Measurements from ENCODE around the gene ZNF598. TPM values are rescaled to one million over a fixed set of nuclear protein-coding genes. Genes with fewer than 3 reads are reported as not detected.

Gene ZNF598
- total RNA-seq, 3 donors from 2014 or later (not counting 1 experiment from before 2014, with no cell fraction given) = 56.1 to 71.6 (median 58.2) TPM

- TF ChIP-seq CTCF (IDR thresholded peaks at IDR 0.05) = no peak
- DNase-seq (no peak), ATAC-seq (no peak)
- intact Hi-C loops (cut with micrococcal nuclease) = no loop called here
- peaks cover 0 to 7% of the 10 kb centered on the region in 2 donors for H3K4me1 Mint-ChIP-seq
- H3K27me3 Mint-ChIP-seq (ENCODE audit: low read depth in 2 of 2) = no peaks in the 10 kb centered on the region
- no peak overlapping the region for H3K4me3 ChIP-seq (ENCODE audit: low read length)
- no peaks in the 10 kb centered on the region for H3K4me1 ChIP-seq (ENCODE audit: control insufficient read depth, insufficient read depth, low read length)
- peaks cover 46% of the 10 kb centered on the region for H3K36me3 ChIP-seq (ENCODE audit: control insufficient read depth, insufficient read depth, low read length)
- H3K27ac Mint-ChIP-seq = no peak overlapping the region
- no peaks in the 10 kb centered on the region for H3K27me3 ChIP-seq (ENCODE audit: control insufficient read depth, insufficient read depth, low read length)
- H3K9me3 Mint-ChIP-seq = no peaks in the 10 kb centered on the region
- no peak overlapping the region for H3K4me3 Mint-ChIP-seq
- no peaks in the 10 kb centered on the region for H3K9me3 ChIP-seq (ENCODE audit: control insufficient read depth, insufficient read depth, low read length)
- 93% methylated on average over 8 of the region's 10 CpGs for WGBS (ENCODE audit: insufficient coverage)
- no peak overlapping the region for H3K27ac ChIP-seq (ENCODE audit: low read length)
- no peaks in the 10 kb centered on the region for H3K36me3 Mint-ChIP-seq
These were observed 47.8 kb upstream of the ZNF598 start for GRCh38 chr16:2057438-2057837.

GRCh38 chr16:2056681-2057407 lies 47.2 kb upstream of the ZNF598 start:
- Mint-ChIP-seq H3K27me3 (ENCODE audit: low read depth in 2 of 2) (no peaks in the 10 kb centered on the region), H3K36me3 (no peaks in the 10 kb centered on the region), H3K27ac (no peak overlapping the region)

GRCh38 chr16:2056077-2056476 lies 46.5 kb upstream of the ZNF598 start:
- Histone ChIP-seq H3K4me1 (ENCODE audit: control insufficient read depth, insufficient read depth, low read length) (no peaks in the 10 kb centered on the region), H3K36me3 (ENCODE audit: control insufficient read depth, insufficient read depth, low read length) (peaks cover 46% of the 10 kb centered on the region)

More at GRCh38 chr16:2056681-2057407, 47.2 kb upstream of the ZNF598 start:
- DNase-seq = no peak
- Histone ChIP-seq H3K27me3 (ENCODE audit: control insufficient read depth, insufficient read depth, low read length) (no peaks in the 10 kb centered on the region), H3K9me3 (ENCODE audit: control insufficient read depth, insufficient read depth, low read length) (no peaks in the 10 kb centered on the region), H3K27ac (ENCODE audit: low read length) (no peak overlapping the region), H3K36me3 (ENCODE audit: control insufficient read depth, insufficient read depth, low read length) (peaks cover 47% of the 10 kb centered on the region), H3K4me1 (ENCODE audit: control insufficient read depth, insufficient read depth, low read length) (no peaks in the 10 kb centered on the region), H3K4me3 (ENCODE audit: low read length) (no peak overlapping the region)
- TF ChIP-seq CTCF (IDR thresholded peaks at IDR 0.05) = no peak
- no peak for ATAC-seq
- H3K9me3 Mint-ChIP-seq = no peaks in the 10 kb centered on the region
- no peak overlapping the region for H3K4me3 Mint-ChIP-seq
- 96% methylated on average over 19 of the region's 19 CpGs for WGBS (ENCODE audit: insufficient coverage)
- intact Hi-C loops (cut with micrococcal nuclease) = no loop called here
- H3K4me1 Mint-ChIP-seq = peaks cover 0 to 9% of the 10 kb centered on the region in 2 donors

More at GRCh38 chr16:2056077-2056476, 46.5 kb upstream of the ZNF598 start:
- H3K9me3 ChIP-seq (ENCODE audit: control insufficient read depth, insufficient read depth, low read length) = no peaks in the 10 kb centered on the region
- Mint-ChIP-seq H3K9me3 (no peaks in the 10 kb centered on the region), H3K4me3 (no peak overlapping the region), H3K27ac (no peak overlapping the region), H3K36me3 (no peaks in the 10 kb centered on the region), H3K27me3 (ENCODE audit: low read depth in 2 of 2) (no peaks in the 10 kb centered on the region), H3K4me1 (peaks cover 0 to 9% of the 10 kb centered on the region in 2 donors)
- TF ChIP-seq CTCF (IDR thresholded peaks at IDR 0.05) = no peak
- WGBS (ENCODE audit: insufficient coverage) = 97% methylated on average over 15 of the region's 15 CpGs
- ATAC-seq = no peak
- no peaks in the 10 kb centered on the region for H3K27me3 ChIP-seq (ENCODE audit: control insufficient read depth, insufficient read depth, low read length)
- intact Hi-C loops (cut with micrococcal nuclease) = no loop called here
- H3K27ac ChIP-seq (ENCODE audit: low read length) = no peak overlapping the region
- no peak overlapping the region for H3K4me3 ChIP-seq (ENCODE audit: low read length)
- peak in 1 of 2 donors; percentile 18 for DNase-seq

All from natural killer cell (primary cell).